ENCODE measurements around the gene RAPGEF2.
"Not testable (repeated sequence)": the region's sequence is repeated elsewhere in the genome, so short reads cannot be mapped to it uniquely, and the experiment has no call there.

RAPGEF2 gene

DNA sequence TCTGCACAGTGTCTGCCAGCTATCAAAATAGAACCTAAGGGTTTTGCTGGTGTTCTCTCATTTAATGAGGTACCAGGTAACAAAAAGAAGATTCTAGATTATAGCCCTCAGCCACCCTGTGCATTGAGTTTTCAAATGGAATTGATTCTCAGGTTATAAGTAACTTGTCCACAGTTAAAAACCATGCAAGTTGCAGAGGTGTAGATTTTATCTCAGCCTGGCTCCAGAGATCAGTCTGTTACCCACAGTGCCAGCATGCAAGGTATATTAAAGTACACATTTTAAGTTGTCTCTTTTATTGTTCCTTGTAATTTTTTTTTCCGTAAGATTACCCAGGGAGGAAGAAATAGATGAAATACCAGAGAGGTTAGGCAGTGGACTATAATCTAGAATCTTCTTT lies 59.7 kb downstream of the RAPGEF2 start:
- no peak for DNase-seq (ENCODE audit: low read depth)

DNA sequence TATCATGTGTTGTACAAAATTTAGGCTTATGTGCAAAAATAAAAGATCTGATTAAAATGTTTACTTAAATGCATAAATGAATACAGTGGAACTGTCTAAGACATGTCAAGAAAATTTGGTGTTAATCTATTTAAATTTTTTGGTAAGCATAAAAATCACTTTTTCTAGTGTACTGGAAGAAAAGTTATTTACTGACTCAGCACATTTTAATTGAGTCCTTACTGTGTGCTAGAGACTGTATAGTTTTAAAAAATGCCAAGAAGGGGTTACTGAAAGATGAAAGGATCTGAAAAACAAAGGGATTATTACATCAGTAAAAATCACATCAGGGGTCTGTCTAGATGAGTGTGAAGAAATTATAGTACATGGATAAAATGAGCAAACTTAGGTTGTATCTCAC lies 60.6 kb downstream of the RAPGEF2 start:
- DNase-seq (ENCODE audit: low read depth) = no peak

DNA sequence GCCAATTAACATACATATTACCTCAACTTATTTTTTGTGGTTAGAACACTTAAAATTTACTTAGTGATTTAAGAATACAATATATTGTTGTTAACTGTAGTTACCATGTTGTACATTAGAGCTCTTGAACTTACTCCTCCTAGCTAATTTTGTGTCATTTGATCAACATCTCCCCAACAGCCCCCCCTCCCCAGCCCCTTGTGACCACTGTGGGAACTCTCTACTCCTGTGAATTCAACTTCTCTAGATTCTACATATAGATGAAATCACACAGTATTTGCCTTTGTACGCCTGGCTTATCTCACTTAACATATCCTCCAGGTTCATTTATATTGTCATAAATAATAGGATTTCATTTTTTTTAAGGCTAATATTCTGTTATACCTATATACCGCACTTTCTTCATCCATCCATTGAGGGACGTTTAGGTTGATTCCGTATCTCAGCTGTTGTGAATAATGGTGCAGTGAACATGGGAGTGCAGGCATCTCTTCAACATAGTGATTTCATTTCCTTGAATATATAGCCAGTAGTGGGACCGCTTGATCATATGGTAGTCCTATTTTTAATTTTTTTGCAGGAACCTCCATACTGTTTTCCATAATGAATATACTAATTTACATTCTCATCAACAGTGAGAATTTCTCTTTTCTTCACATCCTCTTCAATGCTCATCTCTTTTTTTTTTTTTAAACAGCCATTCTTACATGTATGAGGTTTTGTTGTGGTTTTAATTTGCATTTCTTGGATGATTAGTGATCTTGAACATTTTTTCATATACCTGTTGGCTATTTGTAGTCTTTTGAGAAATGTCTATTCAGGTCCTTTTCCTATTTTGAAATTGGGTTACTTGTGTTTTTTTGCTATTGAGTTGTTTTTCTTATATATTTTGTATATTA lies 66.8 kb downstream of the RAPGEF2 start:
- DNase-seq (ENCODE audit: low read depth) = no peak

DNA sequence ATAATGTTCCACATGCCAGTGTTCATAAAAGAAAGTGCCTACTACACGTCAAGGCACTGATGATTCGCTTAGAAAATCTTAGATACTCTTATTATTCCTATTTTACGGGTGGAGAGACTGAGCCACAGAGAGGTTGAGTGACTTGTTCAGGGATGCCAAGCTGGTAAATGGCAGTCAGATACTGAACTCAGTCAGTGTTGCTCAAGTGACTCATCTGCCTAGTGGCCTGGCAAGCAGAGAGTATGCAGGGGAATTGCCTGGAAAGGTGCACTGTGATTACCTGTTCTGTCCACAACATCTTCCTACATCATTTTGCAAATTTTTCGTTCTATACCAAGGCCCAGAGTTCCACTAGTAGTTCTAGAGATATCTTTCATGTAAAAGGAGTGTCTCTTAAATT lies 68.4 kb downstream of the RAPGEF2 start:
- no peak for DNase-seq (ENCODE audit: low read depth)

DNA sequence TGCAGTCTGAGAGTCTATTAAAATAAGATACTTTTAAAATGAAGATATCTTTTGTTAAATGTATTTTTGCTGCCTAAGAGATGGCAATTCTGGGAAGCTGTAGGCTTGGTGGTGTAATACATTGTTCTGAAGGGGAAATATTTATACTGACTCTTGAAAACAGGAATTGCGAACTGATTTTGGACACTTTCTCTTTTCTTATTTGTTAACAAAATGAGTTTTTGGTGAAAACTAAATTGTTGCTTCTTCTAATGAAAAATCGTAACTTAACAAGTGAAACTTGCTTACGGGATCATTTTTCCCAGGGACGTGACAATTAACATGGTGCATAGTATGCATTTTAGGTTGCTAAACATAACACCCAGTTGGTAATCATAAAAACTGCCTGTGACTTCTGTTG lies 71.0 kb downstream of the RAPGEF2 start:
- DNase-seq (ENCODE audit: low read depth) = no peak

DNA sequence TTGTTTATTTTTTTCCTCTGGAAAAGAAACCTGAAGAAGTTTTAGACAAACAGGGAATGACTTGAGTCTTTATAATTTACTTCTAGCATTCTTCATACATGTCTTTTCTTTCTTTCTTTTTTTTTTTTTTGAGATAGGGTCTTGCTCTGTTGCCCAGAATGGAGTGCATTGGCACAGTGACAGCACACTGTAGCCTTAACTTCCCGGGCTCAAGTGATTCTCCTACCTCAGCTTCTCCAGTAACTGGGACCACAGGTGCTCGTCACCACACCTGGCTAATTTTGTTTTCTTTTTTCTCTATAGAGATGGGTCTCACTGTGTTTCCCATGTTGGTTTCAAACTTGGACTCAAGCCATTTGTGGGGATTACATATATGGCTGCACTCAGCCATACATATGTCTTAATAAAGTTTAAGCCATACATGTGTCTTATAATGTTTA lies 71.8 kb downstream of the RAPGEF2 start:
- no peak for DNase-seq (ENCODE audit: low read depth)

DNA sequence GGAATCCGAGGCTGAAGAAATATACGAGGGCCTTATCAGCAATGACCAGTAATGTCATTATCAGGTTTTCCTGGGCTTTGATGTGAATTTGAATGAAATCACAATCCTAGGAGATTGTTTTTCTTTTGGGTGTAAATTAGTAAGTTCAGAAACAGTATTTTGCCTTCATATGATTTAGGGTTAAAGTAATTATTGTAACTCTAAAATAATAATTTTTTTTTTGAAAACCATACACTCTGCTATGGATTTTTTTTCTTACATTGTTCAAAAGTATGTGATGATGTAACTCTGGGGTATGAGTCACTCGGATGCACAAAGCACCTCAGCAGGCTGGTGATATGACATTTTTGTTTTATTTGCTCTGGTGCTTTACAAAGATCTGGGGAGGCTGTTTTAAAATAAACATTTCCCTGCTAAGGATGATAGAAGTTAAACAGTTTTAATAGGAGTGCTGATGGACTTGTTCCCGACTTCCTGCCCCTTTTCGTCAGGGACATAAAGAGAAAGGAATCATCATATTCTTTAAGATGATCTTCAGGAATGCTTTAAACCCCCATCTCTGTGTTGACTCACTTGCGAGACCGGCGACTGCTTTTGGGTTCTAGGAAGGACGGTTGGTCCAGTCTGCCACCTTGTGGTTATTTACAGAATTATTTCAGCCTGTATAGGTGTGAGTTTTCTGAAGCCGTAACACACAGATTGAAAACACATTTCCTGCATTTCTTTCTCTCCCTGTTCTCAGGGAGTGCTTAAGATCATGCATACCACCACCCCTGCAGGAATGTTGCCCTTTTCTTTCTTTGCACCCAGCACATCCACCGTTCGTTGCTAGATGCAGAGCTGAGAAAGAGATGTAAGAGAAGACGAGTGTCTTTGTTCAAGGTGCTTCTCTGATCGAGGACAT lies 72.5 kb downstream of the RAPGEF2 start:
- peak; percentile 70 for DNase-seq (ENCODE audit: low read depth)

DNA sequence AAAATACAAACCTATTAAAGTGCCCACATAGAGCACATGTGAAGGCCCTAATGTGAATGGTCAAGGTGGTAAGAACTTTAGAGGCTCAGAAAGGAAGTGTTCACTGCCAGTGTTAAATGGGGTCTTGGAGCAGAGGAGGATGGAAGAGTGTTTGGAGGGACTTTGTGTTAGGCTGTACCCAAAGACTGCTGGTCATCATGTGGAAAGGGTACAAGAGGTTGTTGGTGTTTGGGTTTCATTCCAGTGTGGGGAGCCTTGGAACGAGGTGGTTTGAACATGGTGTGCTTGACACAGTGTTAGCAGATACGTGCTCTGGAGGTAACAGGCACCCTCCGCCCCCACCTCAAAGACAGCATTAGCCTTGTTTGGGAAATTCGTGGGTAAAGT lies 73.1 kb downstream of the RAPGEF2 start:
- DNase-seq (ENCODE audit: low read depth) = no peak

DNA sequence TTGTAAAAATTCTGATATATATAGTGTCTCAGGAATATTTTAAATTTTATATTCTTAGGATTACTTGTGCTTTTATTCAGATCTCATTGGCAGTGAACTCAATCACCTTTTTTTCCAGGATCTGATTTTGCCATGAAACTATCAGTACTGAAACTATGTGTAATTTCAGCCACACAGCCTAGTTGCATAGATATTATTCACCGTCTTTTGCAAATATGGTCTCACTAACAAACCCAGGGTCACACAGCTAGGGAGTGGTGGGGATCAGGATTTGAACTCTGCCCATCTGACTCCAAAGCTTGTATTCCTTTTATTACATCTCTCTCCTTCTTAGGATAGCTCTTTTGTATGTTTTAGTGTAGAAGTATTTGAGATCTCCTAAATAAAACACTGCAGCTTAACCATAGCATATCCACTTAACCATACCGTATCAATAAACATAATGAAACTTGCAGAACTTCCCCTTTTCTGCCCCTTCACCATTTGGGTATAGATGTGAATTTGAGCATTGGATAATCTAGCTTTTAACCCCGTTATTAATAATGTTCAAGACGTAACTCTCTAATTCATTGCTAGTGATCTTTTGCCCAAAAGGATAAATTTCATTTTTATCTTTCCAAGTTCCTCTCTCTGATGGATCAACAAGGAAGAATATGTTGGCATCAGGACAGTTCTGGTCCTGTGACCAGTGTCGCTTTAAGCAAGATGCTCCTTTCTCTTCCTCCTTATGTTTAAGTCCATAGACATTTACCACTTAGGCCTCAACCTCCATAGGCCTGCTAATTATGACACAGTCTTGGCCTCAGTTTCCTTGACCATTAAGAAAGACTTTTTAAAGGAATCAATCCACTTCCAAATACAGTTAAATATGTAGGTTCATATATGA lies 74.6 kb downstream of the RAPGEF2 start:
- DNase-seq (ENCODE audit: low read depth) = no peak

DNA sequence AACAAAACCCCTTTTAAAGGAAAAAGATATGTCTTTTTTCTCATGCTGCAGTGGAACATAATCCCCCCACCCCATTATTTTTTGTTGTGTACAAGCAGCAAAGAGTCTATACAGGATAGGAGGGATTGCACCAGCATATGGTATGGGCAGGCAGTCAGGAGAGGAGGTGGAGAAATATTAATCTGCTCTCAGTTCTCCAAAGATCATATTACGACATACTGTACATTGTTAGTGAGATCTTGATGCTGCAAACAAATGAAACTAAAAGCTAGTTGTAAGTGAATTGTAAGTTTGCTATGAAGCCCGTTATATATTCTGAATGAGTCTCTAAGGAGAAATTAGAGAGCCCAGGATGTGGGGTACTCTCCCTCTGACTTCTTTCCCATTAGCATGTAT lies 75.3 kb downstream of the RAPGEF2 start:
- DNase-seq (ENCODE audit: low read depth) = no peak

DNA sequence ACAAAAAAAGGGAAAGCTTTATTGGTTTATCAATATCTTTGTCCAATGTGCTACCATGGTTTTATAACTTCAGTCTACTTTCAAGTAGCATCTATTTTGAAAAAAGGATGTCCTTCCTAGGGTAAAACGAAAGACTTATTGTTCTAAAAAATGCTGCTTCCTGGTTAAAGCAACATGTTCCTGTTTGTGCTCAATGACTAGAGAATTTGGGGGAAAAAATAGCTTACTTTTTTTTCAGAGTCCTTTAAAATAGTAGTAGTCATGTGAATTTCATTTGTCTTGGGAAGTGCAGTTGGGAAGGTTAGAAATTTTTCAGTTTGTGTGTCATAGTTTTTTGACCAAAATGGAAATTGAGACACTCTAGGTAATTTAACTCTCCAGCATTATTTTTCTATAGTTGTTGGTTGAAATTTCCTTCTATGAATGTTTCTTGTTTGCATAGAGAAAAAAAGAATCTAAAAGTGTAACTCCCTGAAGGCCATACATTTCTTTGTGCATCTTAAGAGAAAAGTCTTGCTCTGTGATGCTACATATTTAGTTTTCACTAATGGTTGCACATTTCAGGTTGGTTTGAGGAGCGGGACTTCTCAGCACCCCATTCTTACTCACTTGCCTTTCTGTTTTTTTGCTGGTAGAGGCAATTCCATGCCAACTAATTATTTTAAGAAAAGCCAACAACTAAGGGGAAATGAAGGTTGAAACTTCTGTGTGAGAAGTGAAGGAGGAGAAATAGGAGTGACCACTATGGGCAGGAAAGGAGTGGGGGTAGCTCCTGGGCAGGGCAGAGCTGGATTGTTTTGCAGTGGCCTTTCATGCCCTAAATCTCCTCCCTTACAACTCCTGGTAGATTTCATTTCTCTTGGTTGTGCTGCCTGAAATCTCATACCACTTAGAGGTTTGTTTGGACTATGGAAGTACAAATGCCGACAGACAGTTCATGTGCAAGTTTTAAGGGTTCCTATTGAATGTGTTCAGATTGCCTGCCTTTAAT lies 76.4 kb downstream of the RAPGEF2 start:
- no peak for DNase-seq (ENCODE audit: low read depth)

DNA sequence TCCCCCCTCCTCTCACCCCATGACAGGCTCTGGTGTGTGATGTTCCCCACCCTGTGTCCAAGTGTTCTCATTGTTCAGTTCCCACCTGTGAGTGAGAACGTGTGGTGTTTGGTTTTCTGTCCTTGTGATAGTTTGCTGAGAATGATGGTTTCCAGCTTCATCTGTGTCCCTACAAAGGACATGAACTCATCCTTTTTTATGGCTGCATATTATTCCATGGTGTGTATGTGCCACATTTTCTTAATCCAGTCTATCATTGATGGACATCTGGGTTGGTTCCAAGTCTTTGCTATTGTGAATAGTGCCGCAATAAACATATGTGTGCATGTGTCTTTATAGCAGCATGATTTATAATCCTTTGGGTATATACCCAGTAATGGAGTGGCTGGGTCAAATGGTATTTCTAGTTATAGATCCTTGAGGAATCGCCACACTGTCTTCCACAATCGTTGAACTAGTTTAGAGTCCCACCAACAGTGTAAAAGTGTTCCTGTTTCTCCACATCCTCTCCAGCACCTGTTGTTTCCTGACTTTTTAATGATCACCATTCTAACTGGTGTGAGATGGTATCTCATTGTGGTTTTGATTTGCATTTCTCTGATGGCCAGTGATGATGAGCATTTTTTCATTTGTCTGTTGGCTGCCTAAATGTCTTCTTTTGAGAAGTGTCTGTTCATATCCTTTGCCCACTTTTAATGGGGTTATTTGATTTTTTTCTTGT lies 81.2 kb downstream of the RAPGEF2 start:
- DNase-seq (ENCODE audit: low read depth) = not testable (repeated sequence)

DNA sequence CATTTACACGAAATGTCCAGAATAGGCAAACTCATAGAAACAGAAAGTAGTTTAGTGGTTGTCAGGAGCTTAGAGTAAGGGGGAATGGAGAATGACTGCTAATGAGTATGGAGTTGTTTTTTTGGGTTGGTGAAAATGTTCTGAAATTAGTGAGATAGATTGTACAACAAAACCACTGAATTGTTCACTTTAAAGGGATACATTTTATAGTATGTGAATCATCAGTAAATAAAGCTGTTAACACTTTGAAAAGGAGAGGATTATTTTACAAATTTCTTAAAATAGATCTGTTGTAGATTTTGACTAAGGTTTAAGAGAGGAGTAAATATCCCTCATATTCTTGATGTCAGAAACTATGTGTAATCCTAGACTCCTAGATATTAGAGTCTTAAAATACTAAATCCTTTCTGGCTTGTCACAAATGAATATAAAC lies 82.7 kb downstream of the RAPGEF2 start:
- DNase-seq (ENCODE audit: low read depth) = no peak

DNA sequence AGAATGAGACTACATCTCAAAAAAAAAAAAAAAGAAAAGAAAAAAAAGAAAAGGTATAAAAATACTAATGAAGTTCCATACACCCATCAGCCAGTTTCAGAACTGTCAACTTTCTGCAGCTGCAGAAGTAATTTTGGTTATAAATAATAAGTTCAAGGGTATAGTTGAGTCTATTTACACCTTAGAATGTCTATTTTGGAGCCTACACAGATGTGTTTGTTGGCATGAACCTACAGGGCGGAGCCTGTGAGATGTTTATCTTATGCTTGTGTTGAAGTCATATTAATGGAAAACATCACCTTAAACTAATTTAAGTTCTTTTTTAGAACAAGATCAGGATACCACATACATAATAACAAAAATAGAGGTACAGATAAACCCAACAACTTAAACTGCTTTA lies 85.8 kb downstream of the RAPGEF2 start:
- no peak for DNase-seq (ENCODE audit: low read depth)

DNA sequence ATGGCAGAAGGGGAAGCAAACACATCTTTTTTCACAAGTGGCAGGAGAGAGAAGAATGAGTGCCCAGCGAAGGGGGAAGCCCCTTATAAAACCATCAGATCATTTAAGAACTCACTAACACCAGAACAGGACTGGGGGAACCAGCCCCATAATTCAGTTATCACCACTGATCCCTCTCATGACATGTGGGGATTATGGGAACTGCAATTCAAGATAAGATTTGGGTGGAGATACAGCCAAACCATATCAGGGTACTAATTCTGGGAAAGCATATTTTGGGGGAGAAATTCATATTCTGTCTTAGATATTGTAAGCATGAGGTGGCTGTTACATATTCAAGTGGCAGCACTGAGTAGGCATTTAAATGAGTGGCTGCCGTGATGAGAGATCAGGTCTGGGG lies 87.8 kb downstream of the RAPGEF2 start:
- DNase-seq (ENCODE audit: low read depth) = no peak

DNA sequence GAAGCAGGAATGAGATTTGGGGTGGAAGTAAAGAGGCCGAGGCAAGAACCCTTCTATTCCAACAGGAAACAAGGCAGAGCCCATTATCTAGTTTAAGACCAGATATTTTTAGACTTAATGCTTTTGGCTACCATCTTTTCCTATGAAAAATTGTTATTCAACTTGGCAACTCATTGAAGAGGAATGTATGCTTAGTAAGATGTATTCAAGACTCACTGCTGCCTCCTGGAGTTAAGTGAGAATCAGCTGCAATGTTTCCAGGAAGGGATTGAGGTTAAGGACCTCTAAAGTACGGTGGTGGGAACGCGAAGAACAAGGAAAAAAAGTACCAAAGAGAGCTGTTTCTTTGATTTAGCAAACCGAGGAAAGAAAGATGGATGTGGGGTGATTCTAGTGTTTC lies 89.1 kb downstream of the RAPGEF2 start:
- peak; percentile 23 for DNase-seq (ENCODE audit: low read depth)

DNA sequence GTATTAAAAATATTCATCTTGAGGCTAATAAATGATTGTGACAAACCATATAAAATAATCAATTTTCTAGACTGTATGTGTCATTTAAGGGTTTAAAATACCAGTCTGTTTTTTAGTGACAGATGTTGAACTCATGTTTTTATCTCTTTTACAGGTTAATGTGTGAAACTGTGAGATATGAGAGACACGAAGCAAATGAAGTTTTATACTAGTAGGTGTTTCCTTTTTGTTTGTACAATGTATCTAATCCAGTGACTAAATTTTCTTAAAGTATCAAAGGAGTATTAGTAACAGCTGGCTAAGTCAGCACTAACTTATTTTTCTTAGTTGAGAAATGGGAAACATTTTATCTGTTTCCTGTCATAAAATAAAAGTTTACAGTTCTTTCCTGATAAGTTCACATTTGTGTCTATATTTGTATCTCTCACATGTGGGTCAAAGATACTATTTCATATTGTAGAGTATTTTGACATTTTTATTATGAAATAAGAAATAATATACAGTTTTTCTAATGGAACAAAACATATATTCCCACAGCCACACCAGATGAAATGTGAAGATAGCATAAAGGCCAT lies 90.3 kb downstream of the RAPGEF2 start:
- DNase-seq (ENCODE audit: low read depth) = no peak

DNA sequence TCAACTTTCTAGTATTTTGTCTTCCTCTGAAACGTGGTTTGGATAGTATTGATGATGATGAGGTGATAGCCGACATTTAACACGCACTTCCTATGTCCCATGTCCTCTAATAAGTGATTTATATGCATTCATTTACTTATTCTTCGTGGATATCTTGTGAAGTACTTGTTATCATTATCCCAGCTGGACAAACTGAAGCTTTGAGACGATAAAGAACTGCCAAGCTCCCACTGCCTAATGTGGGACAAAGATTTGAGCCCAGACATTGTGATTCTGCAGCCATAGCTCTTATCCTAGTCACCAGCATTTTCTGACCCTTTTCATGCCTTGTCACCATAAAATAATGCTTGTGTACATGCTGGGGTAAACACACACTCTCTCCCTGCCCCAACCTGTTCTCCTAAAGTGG lies 92.5 kb downstream of the RAPGEF2 start:
- no peak for DNase-seq (ENCODE audit: low read depth)

DNA sequence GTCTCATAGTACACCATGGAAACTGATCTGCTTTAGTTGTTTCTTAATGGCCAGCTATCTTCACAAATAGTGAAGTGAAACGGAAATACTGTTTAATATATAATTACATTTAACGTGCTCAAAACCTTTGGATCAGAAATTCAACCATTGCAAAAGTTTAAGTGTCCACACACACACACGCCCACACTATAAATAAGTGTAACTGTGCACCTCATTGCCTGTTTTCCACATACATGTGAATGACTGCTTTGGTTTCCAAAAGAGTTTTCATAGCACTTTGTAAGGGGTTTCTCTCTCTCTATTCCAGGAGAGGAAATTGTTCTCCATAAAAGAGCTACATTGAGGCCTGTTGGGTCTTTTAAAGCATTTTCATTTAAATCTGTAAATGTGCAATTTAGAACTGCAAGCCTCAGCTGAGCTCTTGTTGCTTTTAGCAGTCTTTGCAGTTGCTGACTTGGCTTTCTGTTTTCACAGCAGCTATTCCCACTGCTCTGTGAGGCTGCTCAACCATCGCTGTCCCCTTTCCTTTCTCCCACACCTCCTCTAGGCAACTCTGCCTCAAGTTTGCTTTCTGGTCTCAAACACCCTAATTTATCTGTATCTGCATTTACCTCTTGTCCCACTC lies 94.5 kb downstream of the RAPGEF2 start:
- no peak for DNase-seq (ENCODE audit: low read depth)

All from GM04504 (cell line).